ENCODE measurements around the gene RTN4R. TPM values are rescaled to one million over a fixed set of nuclear protein-coding genes. Genes with fewer than 3 reads are reported as not detected.

Gene RTN4R
- total and polyA plus RNA-seq, 2 of the 4 experiments (the other 2 are of a cell fraction) = 0.18 to 0.94 TPM

DNA sequence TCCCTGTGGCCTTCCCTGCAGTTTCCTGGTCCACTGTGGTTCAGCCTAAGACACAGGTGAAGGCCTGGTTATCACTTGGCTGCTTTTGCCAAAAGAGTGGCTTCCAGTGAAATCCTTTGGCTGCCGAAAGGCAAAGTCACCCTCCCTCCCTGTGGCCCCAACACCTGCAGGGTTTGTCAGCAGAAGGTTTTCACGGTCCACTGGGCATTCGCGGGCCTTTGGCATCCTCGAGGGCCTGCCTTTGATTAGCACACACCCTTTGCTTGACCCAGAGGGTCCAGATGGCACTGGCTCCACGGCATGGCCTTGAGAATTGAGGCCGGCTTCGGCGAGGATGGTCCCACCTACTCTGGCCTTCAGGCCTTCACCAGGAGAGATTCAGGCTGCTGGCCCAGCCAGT lies 35.3 kb downstream of the RTN4R start:
- ChIA-PET POLR2A (ENCODE audit: unreplicated experiment) (no interaction called here), CTCF (no interaction called here)
- no peaks in the 10 kb centered on the region for H4K20me1 ChIP-seq (ENCODE audit: insufficient read depth, low read length)
- no peaks in the 10 kb centered on the region for H3K4me1 ChIP-seq (ENCODE audit: control insufficient read depth, insufficient read depth, low read length)
- no peak overlapping the region for H3K23ac ChIP-seq (ENCODE audit: low read depth, low read length)
- no peak overlapping the region for H3K4me3 ChIP-seq (ENCODE audit: insufficient read depth, low read depth, low read length)
- no peak overlapping the region for H2BK120ac ChIP-seq (ENCODE audit: low read depth, low read length)
- DNase-seq = no peak
- no peak overlapping the region for H4K91ac ChIP-seq (ENCODE audit: insufficient read depth, low read depth, low read length)
- intact Hi-C loops (cut with micrococcal nuclease) = no loop called here
- no peak overlapping the region for H2AK9ac ChIP-seq (replicated peaks; ENCODE audit: low read depth, low read length, poor library complexity)
- dilution Hi-C loops (cut with HindIII; ENCODE audit: low sequenced_read_pairs, unreplicated experiment) = no loop called here
- in situ Hi-C loops (cut with MboI; ENCODE audit: low sequenced_read_pairs) = no loop called here
- TF ChIP-seq, protein P1, sequence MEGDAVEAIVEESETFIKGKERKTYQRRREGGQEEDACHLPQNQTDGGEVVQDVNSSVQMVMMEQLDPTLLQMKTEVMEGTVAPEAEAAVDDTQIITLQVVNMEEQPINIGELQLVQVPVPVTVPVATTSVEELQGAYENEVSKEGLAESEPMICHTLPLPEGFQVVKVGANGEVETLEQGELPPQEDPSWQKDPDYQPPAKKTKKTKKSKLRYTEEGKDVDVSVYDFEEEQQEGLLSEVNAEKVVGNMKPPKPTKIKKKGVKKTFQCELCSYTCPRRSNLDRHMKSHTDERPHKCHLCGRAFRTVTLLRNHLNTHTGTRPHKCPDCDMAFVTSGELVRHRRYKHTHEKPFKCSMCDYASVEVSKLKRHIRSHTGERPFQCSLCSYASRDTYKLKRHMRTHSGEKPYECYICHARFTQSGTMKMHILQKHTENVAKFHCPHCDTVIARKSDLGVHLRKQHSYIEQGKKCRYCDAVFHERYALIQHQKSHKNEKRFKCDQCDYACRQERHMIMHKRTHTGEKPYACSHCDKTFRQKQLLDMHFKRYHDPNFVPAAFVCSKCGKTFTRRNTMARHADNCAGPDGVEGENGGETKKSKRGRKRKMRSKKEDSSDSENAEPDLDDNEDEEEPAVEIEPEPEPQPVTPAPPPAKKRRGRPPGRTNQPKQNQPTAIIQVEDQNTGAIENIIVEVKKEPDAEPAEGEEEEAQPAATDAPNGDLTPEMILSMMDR (conservative IDR thresholded peaks at IDR 0.05; ENCODE audit: low read depth, low read length) = no peak
- TF ChIP-seq, protein P2, sequence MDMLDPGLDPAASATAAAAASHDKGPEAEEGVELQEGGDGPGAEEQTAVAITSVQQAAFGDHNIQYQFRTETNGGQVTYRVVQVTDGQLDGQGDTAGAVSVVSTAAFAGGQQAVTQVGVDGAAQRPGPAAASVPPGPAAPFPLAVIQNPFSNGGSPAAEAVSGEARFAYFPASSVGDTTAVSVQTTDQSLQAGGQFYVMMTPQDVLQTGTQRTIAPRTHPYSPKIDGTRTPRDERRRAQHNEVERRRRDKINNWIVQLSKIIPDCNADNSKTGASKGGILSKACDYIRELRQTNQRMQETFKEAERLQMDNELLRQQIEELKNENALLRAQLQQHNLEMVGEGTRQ (IDR thresholded peaks at IDR 0.05; ENCODE audit: low read depth, low read length) = no peak
- TF ChIP-seq RCOR1 (IDR thresholded peaks at IDR 0.05; ENCODE audit: insufficient replicate concordance, low read length) (no peak), FOS (IDR thresholded peaks at IDR 0.05; ENCODE audit: low read depth, low read length) (no peak), RAD21 (IDR thresholded peaks at IDR 0.05; ENCODE audit: low read length) (no peak), CEBPB (IDR thresholded peaks at IDR 0.05; ENCODE audit: low read depth, low read length) (no peak), NFE2L2 (IDR thresholded peaks at IDR 0.05; ENCODE audit: low read depth, low read length) (no peak)
- TF ChIP-seq, protein P3, sequence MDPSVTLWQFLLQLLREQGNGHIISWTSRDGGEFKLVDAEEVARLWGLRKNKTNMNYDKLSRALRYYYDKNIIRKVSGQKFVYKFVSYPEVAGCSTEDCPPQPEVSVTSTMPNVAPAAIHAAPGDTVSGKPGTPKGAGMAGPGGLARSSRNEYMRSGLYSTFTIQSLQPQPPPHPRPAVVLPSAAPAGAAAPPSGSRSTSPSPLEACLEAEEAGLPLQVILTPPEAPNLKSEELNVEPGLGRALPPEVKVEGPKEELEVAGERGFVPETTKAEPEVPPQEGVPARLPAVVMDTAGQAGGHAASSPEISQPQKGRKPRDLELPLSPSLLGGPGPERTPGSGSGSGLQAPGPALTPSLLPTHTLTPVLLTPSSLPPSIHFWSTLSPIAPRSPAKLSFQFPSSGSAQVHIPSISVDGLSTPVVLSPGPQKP (IDR thresholded peaks at IDR 0.05; ENCODE audit: borderline replicate concordance, low read depth, low read length) = no peak
- H2BK20ac ChIP-seq (ENCODE audit: low read depth, low read length) = no peak overlapping the region
- no peak overlapping the region for H3K4ac ChIP-seq (ENCODE audit: low read depth, low read length)
- 75% methylated on average over 8 of the region's 9 CpGs; no CpG with 5 or more reads in 1 of the 2 experiments for WGBS, 2 experiments (ENCODE audit: extremely low coverage in 2 of 2, insufficient read length in 1 of 2)
- H4K5ac ChIP-seq (ENCODE audit: low read depth, low read length) = no peak overlapping the region
- H3K18ac ChIP-seq (ENCODE audit: low read depth, low read length) = no peak overlapping the region
- no peak overlapping the region for H3K14ac ChIP-seq (replicated peaks; ENCODE audit: low read depth, low read length)
- H3K27ac ChIP-seq (ENCODE audit: insufficient read depth, low read length) = no peak overlapping the region
- no peaks in the 10 kb centered on the region for H3K9me1 ChIP-seq (ENCODE audit: insufficient read depth, low read length)
- H2BK15ac ChIP-seq (ENCODE audit: low read depth, low read length) = no peak overlapping the region
- H2AK5ac ChIP-seq (ENCODE audit: low read depth, low read length) = no peak overlapping the region
- no peak overlapping the region for H4K8ac ChIP-seq (ENCODE audit: low read depth in 2 of 2, low read length in 2 of 2)
- no TSS peak for BruUV-seq (replicated peaks)
- no peaks in the 10 kb centered on the region for H3K9me3 ChIP-seq (ENCODE audit: control insufficient read depth, insufficient read depth, low read length)
- H3K27me3 ChIP-seq (ENCODE audit: control insufficient read depth, insufficient read depth, low read length) = peaks cover 60% of the 10 kb centered on the region
- no peak overlapping the region for H2BK5ac ChIP-seq (ENCODE audit: low read depth, low read length, poor library complexity, severe bottlenecking)
- no peak overlapping the region for H3K56ac ChIP-seq (ENCODE audit: extremely low read depth, insufficient read depth, low read length)
- H3K4me2 ChIP-seq (ENCODE audit: low read depth, low read length) = no peak overlapping the region
- no peaks in the 10 kb centered on the region for H3K36me3 ChIP-seq (ENCODE audit: control insufficient read depth, insufficient read depth, low read length)
- ATAC-seq (ENCODE audit: low read depth) = no peak
- H3K9ac ChIP-seq (ENCODE audit: low read depth, low read length) = no peak overlapping the region
- H3K79me1 ChIP-seq (ENCODE audit: low read depth in 1 of 2, low read length in 2 of 2) = no peaks in the 10 kb centered on the region
- no peak overlapping the region for H2AFZ ChIP-seq (replicated peaks; ENCODE audit: low read length, poor library complexity)

Data from IMR-90 (cell line).